ENCODE data around the gene CEP68.

The CEP68 gene

GRCh38 chr2:65107530-65107929 lies 51.3 kb downstream of the CEP68 start:
- no peak for TF ChIP-seq CTCF (IDR thresholded peaks at IDR 0.05; ENCODE audit: insufficient read depth, missing control alignments)
- DNase-seq (ENCODE audit: insufficient read length, low spot score) = no peak
- FAIRE-seq = no peak

- no peak for TF ChIP-seq CTCF (IDR thresholded peaks at IDR 0.05; ENCODE audit: insufficient read depth, missing control alignments)
- DNase-seq (ENCODE audit: insufficient read length, low spot score) (no peak), FAIRE-seq (no peak)
Measured at GRCh38 chr2:65108780-65109179, 52.6 kb downstream of the CEP68 start.

DNA sequence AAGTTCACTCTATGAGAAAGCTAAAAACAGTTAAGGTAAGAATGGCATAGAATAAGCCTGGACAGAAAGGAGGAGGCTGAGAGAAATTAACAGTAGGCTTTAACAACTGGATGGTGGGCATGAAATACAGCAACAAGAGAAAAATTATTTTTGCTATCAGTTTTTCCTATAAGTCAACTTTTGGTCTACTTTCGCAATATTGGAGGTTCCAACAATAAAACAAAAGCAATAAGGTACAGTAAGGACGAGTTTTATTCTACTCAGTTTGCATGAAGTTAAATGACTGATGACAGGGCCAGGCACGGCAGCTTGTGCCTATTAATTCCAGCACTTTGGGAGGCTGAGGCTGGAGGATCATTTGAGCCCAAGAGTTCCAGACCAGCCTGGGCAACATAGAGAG lies 56.4 kb downstream of the CEP68 start:
- TF ChIP-seq CTCF (IDR thresholded peaks at IDR 0.05; ENCODE audit: insufficient read depth, missing control alignments) = no peak
- no peak for FAIRE-seq
- DNase-seq (ENCODE audit: insufficient read length, low spot score) = no peak

DNA sequence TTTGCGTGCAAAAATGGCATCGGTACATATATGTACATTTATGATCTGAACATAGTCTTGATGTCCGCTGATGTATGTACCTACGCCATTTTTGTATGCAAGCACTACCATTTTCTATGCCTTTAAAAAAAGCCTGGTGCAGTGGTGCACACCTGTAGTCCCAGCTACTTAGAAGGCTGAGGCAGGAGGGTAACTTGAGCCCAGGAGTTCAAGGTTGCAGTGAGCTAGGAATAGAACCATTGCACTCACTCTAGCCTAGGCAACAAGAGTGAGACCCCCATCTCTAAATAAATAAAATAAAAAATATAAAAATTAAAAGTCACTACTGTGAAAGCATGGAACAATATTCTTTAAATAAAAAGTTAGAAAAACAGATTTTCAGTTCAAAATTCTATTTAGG lies 57.0 kb downstream of the CEP68 start:
- DNase-seq (ENCODE audit: insufficient read length, low spot score) = no peak
- TF ChIP-seq CTCF (IDR thresholded peaks at IDR 0.05; ENCODE audit: insufficient read depth, missing control alignments) = no peak
- FAIRE-seq = no peak

GRCh38 chr2:65113816-65114215 lies 57.6 kb downstream of the CEP68 start:
- no peak for FAIRE-seq
- no peak for TF ChIP-seq CTCF (IDR thresholded peaks at IDR 0.05; ENCODE audit: insufficient read depth, missing control alignments)
- DNase-seq (ENCODE audit: insufficient read length, low spot score) = no peak

- DNase-seq (ENCODE audit: insufficient read length, low spot score) (no peak), FAIRE-seq (no peak)
- TF ChIP-seq CTCF (IDR thresholded peaks at IDR 0.05; ENCODE audit: insufficient read depth, missing control alignments) = no peak
Measured at GRCh38 chr2:65114921-65115320, 58.7 kb downstream of the CEP68 start.

DNA sequence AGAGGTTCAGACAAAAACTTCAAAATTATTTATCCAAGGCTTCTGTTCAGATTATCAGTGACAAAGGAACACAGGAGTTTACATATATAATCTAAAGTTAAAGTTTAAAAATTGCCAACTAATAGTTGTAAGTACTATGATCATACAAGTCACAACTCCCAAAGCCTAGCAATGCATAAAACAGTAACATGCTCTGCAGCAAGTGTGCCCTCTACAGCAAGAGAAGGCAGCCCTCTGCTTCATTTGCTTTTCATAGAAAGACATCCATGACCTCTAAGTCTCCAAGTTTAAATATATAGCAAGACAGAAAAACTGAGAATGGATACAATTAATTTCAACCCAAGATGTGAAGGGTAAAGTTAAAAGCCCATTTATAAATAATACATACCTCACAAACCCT lies 60.4 kb downstream of the CEP68 start:
- no peak for TF ChIP-seq CTCF (IDR thresholded peaks at IDR 0.05; ENCODE audit: insufficient read depth, missing control alignments)
- FAIRE-seq (no peak), DNase-seq (ENCODE audit: insufficient read length, low spot score) (no peak)
